Transverse colon (tissue), 4 donors: ENCODE data around the gene ARHGAP10.

ENCODE experiments used
- CTCF ChIP-seq, 5 experiments: fragments of 200-600 bp in 3 of 5; fragments of 450-650 bp in 2 of 5; sonication (generic) in 3 of 5; IDR thresholded peaks; 1 replicate in 2 of 5; 2 replicates in 3 of 5; pipeline ENCODE4 v1.5.1; 2016 to 2017; ENCODE audit warnings: antibody characterized with exemption in 5 of 5, inconsistent platforms in 3 of 5, mild to moderate bottlenecking in 2 of 5, moderate library complexity in 1 of 5
- EP300 ChIP-seq: sonication (generic); formaldehyde crosslinking; IDR thresholded peaks from one replicate; pipeline ENCODE4 v1.6.1; 2017; ENCODE audit warnings: antibody characterized with exemption, low read depth
- POLR2A ChIP-seq: fragments of 450-650 bp; IDR thresholded peaks from one replicate; pipeline ENCODE4 v1.6.1; 2016; ENCODE audit warnings: antibody characterized with exemption, mild to moderate bottlenecking, moderate library complexity
- POLR2AphosphoS5 ChIP-seq, 3 donors: sonication (generic); formaldehyde crosslinking; IDR thresholded peaks; one replicate each; pipeline ENCODE4 v1.6.1; 2016; ENCODE audit warnings: antibody characterized with exemption in 3 of 3

GRCh38 chr4:147843162-147843561 is 111.3 kb downstream of the ARHGAP10 start:
- no peak for TF ChIP-seq EP300
- no peak for TF ChIP-seq CTCF (IDR thresholded peaks at IDR 0.05)
- no peak for TF ChIP-seq POLR2AphosphoS5 (IDR thresholded peaks at IDR 0.05)
- no peak for TF ChIP-seq POLR2A
